Activated naive CD4-positive, alpha-beta T cell treated with Interleukin-2 at 50 U/mL for 16 hours (primary cell): ENCODE results near the gene SWT1.
"Not testable (repeated sequence)": the region's sequence is repeated elsewhere in the genome, so short reads cannot be mapped to it uniquely, and the experiment has no call there.

ENCODE experiments used
- DNase-seq: peaks from one replicate; pipeline ENCODE4 v3.0.0-alpha.2; 2020

SWT1 gene

GRCh38 chr1:185193756-185194155, 36.8 kb downstream of the SWT1 start:
- DNase-seq, result no peak

- not testable (repeated sequence) for DNase-seq
These were observed 41.7 kb downstream of the SWT1 start for GRCh38 chr1:185198712-185199111.

GRCh38 chr1:185200889-185201288, 43.9 kb downstream of the SWT1 start:
- DNase-seq, result no peak

- DNase-seq, result no peak
These were observed 50.2 kb downstream of the SWT1 start for GRCh38 chr1:185207170-185207569.

- DNase-seq, result no peak
These were observed 51.1 kb downstream of the SWT1 start for GRCh38 chr1:185207980-185208602.

GRCh38 chr1:185208626-185209180, 51.7 kb downstream of the SWT1 start:
- DNase-seq, result no peak

GRCh38 chr1:185209357-185209756, 52.4 kb downstream of the SWT1 start:
- not testable (repeated sequence) for DNase-seq

- no peak for DNase-seq
These were observed 56.1 kb downstream of the SWT1 start for GRCh38 chr1:185213091-185213490.

GRCh38 chr1:185215911-185216310, 58.9 kb downstream of the SWT1 start:
- no peak for DNase-seq

- DNase-seq, result no peak
These were observed 67.2 kb downstream of the SWT1 start for GRCh38 chr1:185224132-185224531.

- DNase-seq, result no peak
These were observed 70.2 kb downstream of the SWT1 start for GRCh38 chr1:185227161-185227560.

- DNase-seq, result no peak
These were observed 72.0 kb downstream of the SWT1 start for GRCh38 chr1:185228979-185229378.

- no peak for DNase-seq
These were observed 73.0 kb downstream of the SWT1 start for GRCh38 chr1:185229981-185230380.

- DNase-seq, result no peak
These were observed 75.9 kb downstream of the SWT1 start for GRCh38 chr1:185232874-185233273.

GRCh38 chr1:185234183-185234582, 77.2 kb downstream of the SWT1 start:
- not testable (repeated sequence) for DNase-seq

- not testable (repeated sequence) for DNase-seq
These were observed 80.2 kb downstream of the SWT1 start for GRCh38 chr1:185237176-185237575.

GRCh38 chr1:185237661-185238060, 80.7 kb downstream of the SWT1 start:
- DNase-seq, result no peak

GRCh38 chr1:185238447-185238846, 81.5 kb downstream of the SWT1 start:
- DNase-seq, result no peak

- no peak for DNase-seq
These were observed 82.9 kb downstream of the SWT1 start for GRCh38 chr1:185239861-185240260.

GRCh38 chr1:185241127-185241526, 84.2 kb downstream of the SWT1 start:
- no peak for DNase-seq

GRCh38 chr1:185244015-185244747, 87.2 kb downstream of the SWT1 start:
- DNase-seq, result peak; percentile 70

GRCh38 chr1:185245466-185245865, 88.5 kb downstream of the SWT1 start:
- DNase-seq, result no peak

- no peak for DNase-seq
These were observed 92.6 kb downstream of the SWT1 start for GRCh38 chr1:185249563-185249962.

- DNase-seq, result no peak
These were observed 93.1 kb downstream of the SWT1 start for GRCh38 chr1:185250063-185250462.
